Thyroid gland (tissue), 4 donors: Measurements from ENCODE around the gene HDAC9.

Experiments
- CTCF ChIP-seq, 6 experiments: fragments of 200-600 bp in 3 of 6; fragments of 450-650 bp in 3 of 6; sonication (generic) in 3 of 6; IDR thresholded peaks; one replicate each; pipeline ENCODE4 v1.5.1; 2016 to 2019; ENCODE audit warnings: antibody characterized with exemption in 6 of 6, mild to moderate bottlenecking in 2 of 6, inconsistent platforms in 1 of 6, moderate library complexity in 1 of 6
- POLR2A ChIP-seq, 2 donors: fragments of 450-650 bp; IDR thresholded peaks; one replicate each; pipeline ENCODE4 v1.6.1; 2017; ENCODE audit warnings: antibody characterized with exemption in 2 of 2, mild to moderate bottlenecking in 2 of 2, moderate library complexity in 1 of 2

- no peak for TF ChIP-seq CTCF (IDR thresholded peaks at IDR 0.05)
- no peak for TF ChIP-seq POLR2A (IDR thresholded peaks at IDR 0.05)
These were observed 26.5 kb downstream of the HDAC9 start for GRCh38 chr7:18521945-18522566.
